ENCODE results near the gene HSPBAP1.

HSPBAP1 gene

GRCh38 chr3:122692674-122693073 lies 101.0 kb downstream of the HSPBAP1 start:
- H3K4me2 ChIP-seq (ENCODE audit: low read depth, low read length, poor library complexity, severe bottlenecking) = no peak overlapping the region
- TF ChIP-seq CTCF (IDR thresholded peaks at IDR 0.05; ENCODE audit: insufficient read depth, low read length, poor library complexity, severe bottlenecking) = no peak
- TF ChIP-seq EZH2phosphoT487 (conservative IDR thresholded peaks at IDR 0.05; ENCODE audit: low read length) = no peak
- H3K36me3 ChIP-seq (ENCODE audit: low read length) = no peaks in the 10 kb centered on the region
- H2AFZ ChIP-seq (ENCODE audit: low read depth, low read length, severe bottlenecking) = no peak overlapping the region
- no peak overlapping the region for H3K9ac ChIP-seq (ENCODE audit: low read length)
- no peaks in the 10 kb centered on the region for H4K20me1 ChIP-seq (ENCODE audit: low read depth, low read length)
- H3F3A ChIP-seq (ENCODE audit: insufficient read depth) = no peaks in the 10 kb centered on the region
- no peaks in the 10 kb centered on the region for H3K27me3 ChIP-seq (ENCODE audit: low read length)
- H3K9me2 ChIP-seq (replicated peaks; ENCODE audit: insufficient read depth, low read length) = no peaks in the 10 kb centered on the region
- no peaks in the 10 kb centered on the region for H3K79me2 ChIP-seq (ENCODE audit: insufficient read depth, low read length)
- H3K4me3 ChIP-seq (ENCODE audit: insufficient read depth, low read length, poor library complexity, severe bottlenecking) = no peak overlapping the region
- no peak overlapping the region for H3K27ac ChIP-seq (ENCODE audit: low read depth, low read length)
- no peaks in the 10 kb centered on the region for H3K9me3 ChIP-seq (ENCODE audit: insufficient read depth, low read length)

DNA sequence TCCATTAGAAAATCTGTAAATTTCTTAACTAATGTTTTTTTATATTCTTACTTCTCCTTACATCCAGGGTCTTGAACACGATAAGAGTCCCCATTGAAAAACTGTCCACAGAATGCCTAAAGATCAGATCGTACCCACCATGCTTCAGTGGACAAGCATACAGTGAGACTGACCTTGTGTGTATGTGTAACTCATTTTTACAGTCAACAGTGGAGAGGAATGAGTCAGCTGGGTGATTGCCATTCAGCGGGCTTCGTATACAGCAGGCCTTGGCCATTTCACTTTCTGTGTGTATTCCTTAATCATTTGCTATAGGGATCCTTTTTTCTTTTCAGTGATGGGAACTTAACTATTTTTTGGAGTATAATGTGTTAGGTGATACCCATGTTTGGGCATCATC lies 102.4 kb downstream of the HSPBAP1 start:
- Histone ChIP-seq H3K9me3 (ENCODE audit: insufficient read depth, low read length) (no peaks in the 10 kb centered on the region), H3K9me2 (replicated peaks; ENCODE audit: insufficient read depth, low read length) (no peaks in the 10 kb centered on the region), H3F3A (ENCODE audit: insufficient read depth) (no peaks in the 10 kb centered on the region), H4K20me1 (ENCODE audit: low read depth, low read length) (no peaks in the 10 kb centered on the region), H3K36me3 (ENCODE audit: low read length) (no peaks in the 10 kb centered on the region), H3K27ac (ENCODE audit: low read depth, low read length) (no peak overlapping the region), H3K27me3 (ENCODE audit: low read length) (no peaks in the 10 kb centered on the region), H3K4me2 (ENCODE audit: low read depth, low read length, poor library complexity, severe bottlenecking) (no peak overlapping the region), H2AFZ (ENCODE audit: low read depth, low read length, severe bottlenecking) (no peak overlapping the region), H3K79me2 (ENCODE audit: insufficient read depth, low read length) (no peaks in the 10 kb centered on the region), H3K9ac (ENCODE audit: low read length) (no peak overlapping the region), H3K4me3 (ENCODE audit: insufficient read depth, low read length, poor library complexity, severe bottlenecking) (no peak overlapping the region)
- TF ChIP-seq CTCF (IDR thresholded peaks at IDR 0.05; ENCODE audit: insufficient read depth, low read length, poor library complexity, severe bottlenecking) (no peak), EZH2phosphoT487 (conservative IDR thresholded peaks at IDR 0.05; ENCODE audit: low read length) (no peak)

GRCh38 chr3:122690096-122690495 lies 103.5 kb downstream of the HSPBAP1 start:
- Histone ChIP-seq H3K27ac (ENCODE audit: low read depth, low read length) (no peak overlapping the region), H3F3A (ENCODE audit: insufficient read depth) (no peaks in the 10 kb centered on the region), H3K4me2 (ENCODE audit: low read depth, low read length, poor library complexity, severe bottlenecking) (no peak overlapping the region), H3K9me2 (replicated peaks; ENCODE audit: insufficient read depth, low read length) (no peaks in the 10 kb centered on the region), H3K79me2 (ENCODE audit: insufficient read depth, low read length) (no peaks in the 10 kb centered on the region), H3K9ac (ENCODE audit: low read length) (no peak overlapping the region), H3K27me3 (ENCODE audit: low read length) (no peaks in the 10 kb centered on the region), H3K4me3 (ENCODE audit: insufficient read depth, low read length, poor library complexity, severe bottlenecking) (no peak overlapping the region), H4K20me1 (ENCODE audit: low read depth, low read length) (no peaks in the 10 kb centered on the region), H2AFZ (ENCODE audit: low read depth, low read length, severe bottlenecking) (no peak overlapping the region), H3K9me3 (ENCODE audit: insufficient read depth, low read length) (no peaks in the 10 kb centered on the region), H3K36me3 (ENCODE audit: low read length) (no peaks in the 10 kb centered on the region)
- TF ChIP-seq CTCF (IDR thresholded peaks at IDR 0.05; ENCODE audit: insufficient read depth, low read length, poor library complexity, severe bottlenecking) (no peak), EZH2phosphoT487 (conservative IDR thresholded peaks at IDR 0.05; ENCODE audit: low read length) (no peak)
